ENCODE measurements around the gene FGD2. TPM values are rescaled to one million over a fixed set of nuclear protein-coding genes. Genes with fewer than 3 reads are reported as not detected.
A peak's percentile ranks its signal among the peaks of the same experiment; 100 is the strongest.

The FGD2 gene
- polyA plus RNA-seq = 10 to 100 TPM in 1 of 4 donors, 1 to 10 TPM in 3; 1.1 to 11.6 (median 7.3) TPM
- long read RNA-seq, donor 1, partial matches to known transcripts = 0 of 3 reads
- long read RNA-seq, donor 1, other reads (novel, unspliced or antisense) = 0 of 3 reads
- long read RNA-seq, donor 2 = 0 reads
- long read RNA-seq, donor 3, partial matches to known transcripts = 0 of 1 reads
- long read RNA-seq, donor 3, other reads (novel, unspliced or antisense) = 0 of 1 reads
- long read RNA-seq, donor 4 = 0 reads
- long read RNA-seq, donor 5 = 0 reads
- long read RNA-seq, donor 6 = 0 reads
- long read RNA-seq, donor 7 = 0 reads
- long read RNA-seq, donor 8 = 0 reads
- long read RNA-seq, donor 9 = 0 reads
- long read RNA-seq, donor 10 = 0 reads

- Histone ChIP-seq H3K4me3 (ENCODE audit: low read depth in 1 of 3, low read length in 3 of 3) (peak within 1 kb of the TSS; percentile 22 to 31 (median 26)), H3K36me3 (ENCODE audit: control insufficient read depth in 3 of 3, insufficient read depth in 2 of 3, low read depth in 1 of 3, low read length in 3 of 3) (no peaks in the 10 kb centered on the region), H3K4me1 (ENCODE audit: control insufficient read depth in 3 of 3, insufficient read depth in 2 of 3, low read depth in 1 of 3, low read length in 2 of 3) (peaks cover 0 to 4% (median 0%) of the 10 kb centered on the region in 3 donors), H3K9me3 (ENCODE audit: control insufficient read depth in 2 of 2, insufficient read depth in 1 of 2, low read depth in 1 of 2, low read length in 1 of 2) (no peaks in the 10 kb centered on the region), H3K27me3 (ENCODE audit: control insufficient read depth in 3 of 3, insufficient read depth in 3 of 3, low read length in 3 of 3) (peaks cover 0 to 8% (median 0%) of the 10 kb centered on the region in 3 donors), H3K27ac (ENCODE audit: low read depth in 1 of 3, low read length in 2 of 3) (peak within 1 kb of the TSS in 2 of 3 donors; percentile 9 to 44)
- 62 to 70% (median 68%) methylated on average over 13 to 14 of the region's 14 CpGs for WGBS, 3 donors
- FAIRE-seq (no peak), DNase-seq (no peak)
Measured at GRCh38 chr6:37005061-37005810, at the start of gene FGD2. TSS of gene FGD2 (plus strand) at chr6:37005655. CDS start at chr6:37005818, 163 bp downstream.

GRCh38 chr6:36955671-36956445 is 49.6 kb upstream of the FGD2 start:
- DNase-seq (peak in 1 of 2 donors; percentile 84), FAIRE-seq (no peak)
- Histone ChIP-seq H3K4me1 (ENCODE audit: control insufficient read depth in 3 of 3, insufficient read depth in 2 of 3, low read depth in 1 of 3, low read length in 2 of 3) (peaks cover 0 to 3% (median 2%) of the 10 kb centered on the region in 3 donors), H3K4me3 (ENCODE audit: low read depth in 1 of 3, low read length in 3 of 3) (no peak overlapping the region), H3K27me3 (ENCODE audit: control insufficient read depth in 3 of 3, insufficient read depth in 3 of 3, low read length in 3 of 3) (no peaks in the 10 kb centered on the region), H3K36me3 (ENCODE audit: control insufficient read depth in 3 of 3, insufficient read depth in 2 of 3, low read depth in 1 of 3, low read length in 3 of 3) (no peaks in the 10 kb centered on the region), H3K9me3 (ENCODE audit: control insufficient read depth in 2 of 2, insufficient read depth in 1 of 2, low read depth in 1 of 2, low read length in 1 of 2) (no peaks in the 10 kb centered on the region), H3K27ac (ENCODE audit: low read depth in 1 of 3, low read length in 2 of 3) (no peak overlapping the region)
- WGBS, 3 donors = 42 to 72% (median 52%) methylated on average over 9 of the region's 9 CpGs

GRCh38 chr6:36956446-36956820 is 49.0 kb upstream of the FGD2 start:
- no peak for DNase-seq
- no peaks in the 10 kb centered on the region for H3K9me3 ChIP-seq (ENCODE audit: control insufficient read depth in 2 of 2, insufficient read depth in 1 of 2, low read depth in 1 of 2, low read length in 1 of 2)
- H3K27ac ChIP-seq (ENCODE audit: low read depth in 1 of 3, low read length in 2 of 3) = no peak overlapping the region
- peaks cover 0 to 3% (median 2%) of the 10 kb centered on the region in 3 donors for H3K4me1 ChIP-seq (ENCODE audit: control insufficient read depth in 3 of 3, insufficient read depth in 2 of 3, low read depth in 1 of 3, low read length in 2 of 3)
- H3K27me3 ChIP-seq (ENCODE audit: control insufficient read depth in 3 of 3, insufficient read depth in 3 of 3, low read length in 3 of 3) = no peaks in the 10 kb centered on the region
- no peak for FAIRE-seq
- H3K36me3 ChIP-seq (ENCODE audit: control insufficient read depth in 3 of 3, insufficient read depth in 2 of 3, low read depth in 1 of 3, low read length in 3 of 3) = no peaks in the 10 kb centered on the region
- H3K4me3 ChIP-seq (ENCODE audit: low read depth in 1 of 3, low read length in 3 of 3) = no peak overlapping the region

- H3K36me3 ChIP-seq (ENCODE audit: control insufficient read depth in 3 of 3, insufficient read depth in 2 of 3, low read depth in 1 of 3, low read length in 3 of 3) = no peaks in the 10 kb centered on the region
- WGBS, 3 donors = 77 to 84% (median 82%) methylated on average over 9 of the region's 9 CpGs
- FAIRE-seq (no peak), DNase-seq (no peak)
- peaks cover 0 to 3% (median 2%) of the 10 kb centered on the region in 3 donors for H3K4me1 ChIP-seq (ENCODE audit: control insufficient read depth in 3 of 3, insufficient read depth in 2 of 3, low read depth in 1 of 3, low read length in 2 of 3)
- no peak overlapping the region for H3K4me3 ChIP-seq (ENCODE audit: low read depth in 1 of 3, low read length in 3 of 3)
- H3K27me3 ChIP-seq (ENCODE audit: control insufficient read depth in 3 of 3, insufficient read depth in 3 of 3, low read length in 3 of 3) = no peaks in the 10 kb centered on the region
- no peak overlapping the region for H3K27ac ChIP-seq (ENCODE audit: low read depth in 1 of 3, low read length in 2 of 3)
- no peaks in the 10 kb centered on the region for H3K9me3 ChIP-seq (ENCODE audit: control insufficient read depth in 2 of 2, insufficient read depth in 1 of 2, low read depth in 1 of 2, low read length in 1 of 2)
Measured at GRCh38 chr6:36957773-36958271, 47.6 kb upstream of the FGD2 start.

GRCh38 chr6:36958775-36959554 is 46.5 kb upstream of the FGD2 start:
- Histone ChIP-seq H3K9me3 (ENCODE audit: control insufficient read depth in 2 of 2, insufficient read depth in 1 of 2, low read depth in 1 of 2, low read length in 1 of 2) (no peaks in the 10 kb centered on the region), H3K4me1 (ENCODE audit: control insufficient read depth in 3 of 3, insufficient read depth in 2 of 3, low read depth in 1 of 3, low read length in 2 of 3) (peaks cover 0 to 3% (median 2%) of the 10 kb centered on the region in 3 donors), H3K4me3 (ENCODE audit: low read depth in 1 of 3, low read length in 3 of 3) (no peak overlapping the region), H3K27ac (ENCODE audit: low read depth in 1 of 3, low read length in 2 of 3) (no peak overlapping the region), H3K36me3 (ENCODE audit: control insufficient read depth in 3 of 3, insufficient read depth in 2 of 3, low read depth in 1 of 3, low read length in 3 of 3) (no peaks in the 10 kb centered on the region), H3K27me3 (ENCODE audit: control insufficient read depth in 3 of 3, insufficient read depth in 3 of 3, low read length in 3 of 3) (no peaks in the 10 kb centered on the region)
- WGBS, 3 donors = 85 to 96% (median 90%) methylated on average over 34 to 44 of the region's 44 CpGs
- DNase-seq (no peak), FAIRE-seq (no peak)

- Histone ChIP-seq H3K27me3 (ENCODE audit: control insufficient read depth in 3 of 3, insufficient read depth in 3 of 3, low read length in 3 of 3) (no peaks in the 10 kb centered on the region), H3K36me3 (ENCODE audit: control insufficient read depth in 3 of 3, insufficient read depth in 2 of 3, low read depth in 1 of 3, low read length in 3 of 3) (no peaks in the 10 kb centered on the region), H3K27ac (ENCODE audit: low read depth in 1 of 3, low read length in 2 of 3) (no peak overlapping the region), H3K4me3 (ENCODE audit: low read depth in 1 of 3, low read length in 3 of 3) (no peak overlapping the region), H3K4me1 (ENCODE audit: control insufficient read depth in 3 of 3, insufficient read depth in 2 of 3, low read depth in 1 of 3, low read length in 2 of 3) (peaks cover 2 to 3% (median 2%) of the 10 kb centered on the region in 3 donors), H3K9me3 (ENCODE audit: control insufficient read depth in 2 of 2, insufficient read depth in 1 of 2, low read depth in 1 of 2, low read length in 1 of 2) (no peaks in the 10 kb centered on the region)
- no peak for FAIRE-seq
- DNase-seq = no peak
- 85 to 91% (median 86%) methylated on average over 17 of the region's 17 CpGs for WGBS, 3 donors
Measured at GRCh38 chr6:36959555-36960250, 45.8 kb upstream of the FGD2 start.

- H3K36me3 ChIP-seq (ENCODE audit: control insufficient read depth in 3 of 3, insufficient read depth in 2 of 3, low read depth in 1 of 3, low read length in 3 of 3) = peaks cover 0 to 3% (median 0%) of the 10 kb centered on the region in 3 donors
- DNase-seq (no peak), FAIRE-seq (no peak)
- WGBS, 3 donors = 69 to 82% (median 70%) methylated on average over 38 to 40 of the region's 40 CpGs
- H3K4me3 ChIP-seq (ENCODE audit: low read depth in 1 of 3, low read length in 3 of 3) = no peak overlapping the region
- H3K27me3 ChIP-seq (ENCODE audit: control insufficient read depth in 3 of 3, insufficient read depth in 3 of 3, low read length in 3 of 3) = no peaks in the 10 kb centered on the region
- no peak overlapping the region for H3K27ac ChIP-seq (ENCODE audit: low read depth in 1 of 3, low read length in 2 of 3)
- H3K9me3 ChIP-seq (ENCODE audit: control insufficient read depth in 2 of 2, insufficient read depth in 1 of 2, low read depth in 1 of 2, low read length in 1 of 2) = no peaks in the 10 kb centered on the region
- peaks cover 2 to 7% (median 2%) of the 10 kb centered on the region in 3 donors for H3K4me1 ChIP-seq (ENCODE audit: control insufficient read depth in 3 of 3, insufficient read depth in 2 of 3, low read depth in 1 of 3, low read length in 2 of 3)
Measured at GRCh38 chr6:36961441-36962435, 43.7 kb upstream of the FGD2 start.
